ENCODE measurements around the gene FGF11. TPM values are rescaled to one million over a fixed set of nuclear protein-coding genes. Genes with fewer than 3 reads are reported as not detected.

Gene FGF11
- total RNA-seq, 1 experiment from 2014 or later = 0.67 TPM

DNA sequence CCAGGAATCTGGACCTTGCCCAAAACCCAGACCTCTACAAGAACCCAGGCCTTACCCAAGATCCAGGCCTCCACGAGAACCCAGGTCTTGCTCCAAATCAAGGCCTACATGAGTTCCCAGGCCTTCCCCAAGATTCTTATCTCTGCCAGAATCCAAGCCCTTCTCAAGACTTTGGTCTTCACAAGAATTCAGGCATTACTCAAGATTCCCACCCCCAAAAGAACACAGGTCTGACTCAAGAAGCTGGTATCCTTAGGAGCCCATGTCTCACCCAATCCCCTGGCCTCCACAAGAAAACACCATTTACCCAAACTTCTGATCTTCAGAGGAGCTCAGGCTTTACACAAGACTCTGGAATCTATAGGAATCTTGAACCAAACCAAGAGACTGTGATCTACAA, 8.1 kb upstream of the FGF11 start:
- H3K4me2 ChIP-seq (ENCODE audit: low read depth, low read length, poor library complexity, severe bottlenecking) = no peak overlapping the region
- no peak overlapping the region for H2AFZ ChIP-seq (ENCODE audit: low read length)
- no peak for DNase-seq
- H3K36me3 ChIP-seq (ENCODE audit: insufficient read depth, low read length) = no peaks in the 10 kb centered on the region
- no peaks in the 10 kb centered on the region for H3K9me2 ChIP-seq (replicated peaks; ENCODE audit: insufficient read depth, low read length)
- no peaks in the 10 kb centered on the region for H3K9me3 ChIP-seq (ENCODE audit: low read length)
- H3K79me2 ChIP-seq (ENCODE audit: low read length) = 0 out of 2 replicates have a peak, but pooled peaks cover 2% of the 10 kb centered on the region
- H3K4me1 ChIP-seq (ENCODE audit: low read length) = peaks cover 3% of the 10 kb centered on the region
- H3K9ac ChIP-seq (ENCODE audit: low read length) = no peak overlapping the region
- H3K27ac ChIP-seq (ENCODE audit: low read length) = no peak overlapping the region
- H3K4me3 ChIP-seq (ENCODE audit: low read length) = no peak overlapping the region
- no peaks in the 10 kb centered on the region for H4K20me1 ChIP-seq (ENCODE audit: insufficient read depth, low read depth, low read length)
- no peaks in the 10 kb centered on the region for H3K27me3 ChIP-seq (ENCODE audit: low read length)

DNA sequence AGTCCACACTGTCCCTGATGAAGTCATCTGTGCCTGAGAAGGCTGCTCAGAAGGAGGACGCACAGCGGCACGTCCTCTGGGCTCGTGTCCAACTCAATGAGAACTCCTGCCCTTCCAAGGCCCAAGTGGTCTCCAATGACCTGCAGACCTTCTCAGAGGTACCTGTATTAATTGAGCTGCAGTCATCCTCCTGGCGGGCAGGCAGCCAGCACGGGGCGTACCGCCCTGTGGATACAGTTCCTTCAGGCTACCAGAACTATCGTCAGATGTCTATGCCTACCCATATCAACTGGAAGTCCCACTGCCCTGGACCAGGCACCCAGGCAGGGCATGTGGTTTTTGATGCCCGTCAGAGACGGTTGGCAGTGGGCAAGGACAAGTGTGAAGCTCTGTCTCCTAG, 7.0 kb upstream of the FGF11 start:
- Histone ChIP-seq H3K36me3 (ENCODE audit: insufficient read depth, low read length) (no peaks in the 10 kb centered on the region), H3K4me2 (ENCODE audit: low read depth, low read length, poor library complexity, severe bottlenecking) (no peak overlapping the region), H3K9me2 (replicated peaks; ENCODE audit: insufficient read depth, low read length) (no peaks in the 10 kb centered on the region), H3K27ac (ENCODE audit: low read length) (no peak overlapping the region), H3K27me3 (ENCODE audit: low read length) (no peaks in the 10 kb centered on the region), H2AFZ (ENCODE audit: low read length) (no peak overlapping the region), H3K9ac (ENCODE audit: low read length) (no peak overlapping the region), H3K9me3 (ENCODE audit: low read length) (no peaks in the 10 kb centered on the region), H3K79me2 (ENCODE audit: low read length) (0 out of 2 replicates have a peak, but pooled peaks cover 4% of the 10 kb centered on the region), H3K4me1 (ENCODE audit: low read length) (peaks cover 12% of the 10 kb centered on the region), H4K20me1 (ENCODE audit: insufficient read depth, low read depth, low read length) (0 out of 2 replicates have a peak, but pooled peaks cover under 1% of the 10 kb centered on the region), H3K4me3 (ENCODE audit: low read length) (no peak overlapping the region)
- no peak for DNase-seq

DNA sequence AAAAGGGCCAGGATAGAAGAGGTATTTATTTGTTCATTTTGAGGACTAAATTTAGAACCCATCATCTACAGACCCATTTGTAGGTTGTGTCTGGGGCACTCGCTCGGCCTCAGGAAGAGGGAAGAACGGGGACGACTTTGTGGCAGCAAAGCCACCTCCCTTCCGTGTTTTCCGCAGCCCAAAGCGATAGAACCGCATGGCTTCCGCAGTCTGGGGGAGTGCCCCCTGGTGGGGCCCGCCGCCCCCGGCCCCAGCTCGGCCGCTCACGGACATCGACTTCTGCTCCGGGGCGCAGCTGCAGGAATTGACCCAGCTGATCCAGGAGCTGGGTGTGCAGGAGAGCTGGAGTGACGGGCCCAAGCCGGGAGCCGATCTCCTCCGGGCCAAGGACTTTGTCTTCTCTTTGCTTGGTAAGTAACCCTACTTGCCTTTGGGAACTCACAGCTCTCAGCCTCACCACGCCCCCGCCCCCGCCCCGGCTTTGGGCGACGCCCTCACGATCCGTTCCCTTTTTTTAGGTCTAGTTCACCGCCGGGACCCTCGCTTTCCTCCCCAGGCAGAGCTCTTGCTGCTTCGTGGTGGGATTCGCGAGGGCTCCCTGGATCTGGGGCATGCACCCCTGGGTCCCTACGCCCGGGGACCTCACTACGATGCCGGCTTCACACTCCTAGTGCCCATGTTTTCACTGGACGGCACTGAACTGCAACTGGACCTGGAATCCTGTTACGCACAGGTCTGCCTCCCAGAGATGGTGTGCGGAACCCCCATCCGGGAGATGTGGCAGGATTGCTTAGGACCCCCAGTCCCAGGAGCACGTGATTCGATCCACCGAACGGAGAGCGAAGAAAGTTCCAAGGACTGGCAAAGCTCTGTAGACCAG, 3.4 kb upstream of the FGF11 start:
- Histone ChIP-seq H3K79me2 (ENCODE audit: low read length) (0 out of 2 replicates have a peak, but pooled peaks cover 4% of the 10 kb centered on the region), H3K9me3 (ENCODE audit: low read length) (no peaks in the 10 kb centered on the region), H4K20me1 (ENCODE audit: insufficient read depth, low read depth, low read length) (peaks cover 9% of the 10 kb centered on the region; the same call in 1 of the 2 replicates), H3K4me2 (ENCODE audit: low read depth, low read length, poor library complexity, severe bottlenecking) (peak overlapping the region; percentile 86), H3K9ac (ENCODE audit: low read length) (peak overlapping the region; percentile 73), H2AFZ (ENCODE audit: low read length) (peak overlapping the region; percentile 47; the same call in 1 of the 2 replicates), H3K9me2 (replicated peaks; ENCODE audit: insufficient read depth, low read length) (no peaks in the 10 kb centered on the region), H3K36me3 (ENCODE audit: insufficient read depth, low read length) (no peaks in the 10 kb centered on the region), H3K27me3 (ENCODE audit: low read length) (no peaks in the 10 kb centered on the region), H3K4me3 (ENCODE audit: low read length) (peak overlapping the region; percentile 75), H3K4me1 (ENCODE audit: low read length) (peaks cover 25% of the 10 kb centered on the region), H3K27ac (ENCODE audit: low read length) (no peak overlapping the region)
- peak; percentile 84 for DNase-seq

DNA sequence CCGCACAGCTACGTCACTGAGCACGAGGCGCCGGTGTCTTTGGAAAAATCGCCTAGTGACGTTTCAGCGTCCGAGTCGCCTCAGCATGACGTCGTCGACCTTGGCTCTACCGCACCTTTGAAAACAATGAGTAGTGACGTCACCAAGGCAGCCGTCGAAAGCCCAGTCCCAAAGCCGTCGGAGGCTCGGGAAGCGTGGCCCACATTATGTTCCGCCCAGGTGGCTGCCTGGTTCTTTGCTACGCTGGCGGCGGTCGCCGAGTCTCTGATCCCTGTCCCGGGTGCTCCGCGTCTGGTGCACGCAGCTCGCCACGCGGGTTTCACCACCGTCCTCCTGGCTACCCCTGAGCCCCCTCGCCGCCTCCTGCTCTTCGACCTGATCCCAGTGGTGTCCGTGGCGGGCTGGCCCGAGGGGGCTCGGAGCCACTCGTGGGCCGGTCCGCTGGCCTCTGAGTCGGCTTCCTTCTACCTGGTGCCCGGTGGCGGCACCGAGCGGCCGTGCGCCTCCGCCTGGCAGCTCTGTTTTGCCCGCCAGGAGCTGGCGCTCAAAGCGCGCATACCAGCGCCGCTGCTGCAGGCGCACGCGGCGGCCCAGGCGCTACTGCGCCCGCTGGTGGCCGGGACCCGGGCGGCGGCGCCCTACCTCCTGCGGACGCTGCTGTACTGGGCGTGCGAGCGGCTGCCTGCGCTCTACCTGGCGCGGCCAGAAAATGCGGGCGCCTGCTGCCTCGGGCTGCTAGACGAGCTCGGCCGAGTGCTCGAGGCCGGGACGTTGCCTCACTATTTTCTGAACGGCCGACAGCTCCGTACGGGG, 2.5 kb upstream of the FGF11 start:
- DNase-seq = peak; percentile 93
- no peak overlapping the region for H3K27ac ChIP-seq (ENCODE audit: low read length)
- peak overlapping the region; percentile 75 for H3K4me3 ChIP-seq (ENCODE audit: low read length)
- peaks cover 9% of the 10 kb centered on the region; the same call in 1 of the 2 replicates for H4K20me1 ChIP-seq (ENCODE audit: insufficient read depth, low read depth, low read length)
- H3K9me3 ChIP-seq (ENCODE audit: low read length) = no peaks in the 10 kb centered on the region
- no peaks in the 10 kb centered on the region for H3K36me3 ChIP-seq (ENCODE audit: insufficient read depth, low read length)
- peak overlapping the region; percentile 86 for H3K4me2 ChIP-seq (ENCODE audit: low read depth, low read length, poor library complexity, severe bottlenecking)
- H2AFZ ChIP-seq (ENCODE audit: low read length) = no peak overlapping the region
- 0 out of 2 replicates have a peak, but pooled peaks cover 4% of the 10 kb centered on the region for H3K79me2 ChIP-seq (ENCODE audit: low read length)
- H3K9me2 ChIP-seq (replicated peaks; ENCODE audit: insufficient read depth, low read length) = no peaks in the 10 kb centered on the region
- H3K27me3 ChIP-seq (ENCODE audit: low read length) = no peaks in the 10 kb centered on the region
- H3K9ac ChIP-seq (ENCODE audit: low read length) = peak overlapping the region; percentile 73
- peaks cover 27% of the 10 kb centered on the region for H3K4me1 ChIP-seq (ENCODE audit: low read length)

DNA sequence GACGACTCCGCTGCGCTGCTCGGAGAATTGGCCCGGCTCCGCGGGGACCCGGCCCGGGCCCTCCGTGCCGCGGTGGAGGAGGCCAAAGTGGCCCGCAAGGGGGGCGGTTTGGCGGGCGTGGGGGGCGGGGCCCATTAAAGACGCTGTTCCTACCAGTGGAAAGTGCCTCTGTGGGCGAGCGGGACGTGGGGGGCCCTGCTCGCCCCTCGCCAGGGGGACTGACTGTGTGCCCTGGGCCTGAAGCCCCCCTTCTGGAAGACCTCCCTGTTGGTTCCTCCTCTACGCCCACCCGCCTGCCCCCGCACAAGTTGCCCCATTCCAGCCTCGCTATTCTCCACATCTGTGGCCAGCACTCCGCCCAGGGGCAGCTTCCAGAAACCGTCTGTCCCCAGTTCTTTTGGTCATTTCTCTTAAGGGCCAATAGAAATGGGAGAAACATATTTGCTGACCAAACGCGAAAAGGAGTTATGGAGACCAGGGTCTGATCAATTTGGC, 1.9 kb upstream of the FGF11 start:
- 0 out of 2 replicates have a peak, but pooled peaks cover 4% of the 10 kb centered on the region for H3K79me2 ChIP-seq (ENCODE audit: low read length)
- no peak overlapping the region for H2AFZ ChIP-seq (ENCODE audit: low read length)
- H3K27me3 ChIP-seq (ENCODE audit: low read length) = no peaks in the 10 kb centered on the region
- H3K9me3 ChIP-seq (ENCODE audit: low read length) = no peaks in the 10 kb centered on the region
- peak overlapping the region; percentile 41 for H3K4me2 ChIP-seq (ENCODE audit: low read depth, low read length, poor library complexity, severe bottlenecking)
- no peak overlapping the region for H3K27ac ChIP-seq (ENCODE audit: low read length)
- no peak overlapping the region for H3K4me3 ChIP-seq (ENCODE audit: low read length)
- H4K20me1 ChIP-seq (ENCODE audit: insufficient read depth, low read depth, low read length) = peaks cover 9% of the 10 kb centered on the region; the same call in 1 of the 2 replicates
- H3K36me3 ChIP-seq (ENCODE audit: insufficient read depth, low read length) = no peaks in the 10 kb centered on the region
- H3K9me2 ChIP-seq (replicated peaks; ENCODE audit: insufficient read depth, low read length) = no peaks in the 10 kb centered on the region
- DNase-seq = no peak
- H3K4me1 ChIP-seq (ENCODE audit: low read length) = peaks cover 27% of the 10 kb centered on the region
- no peak overlapping the region for H3K9ac ChIP-seq (ENCODE audit: low read length)

DNA sequence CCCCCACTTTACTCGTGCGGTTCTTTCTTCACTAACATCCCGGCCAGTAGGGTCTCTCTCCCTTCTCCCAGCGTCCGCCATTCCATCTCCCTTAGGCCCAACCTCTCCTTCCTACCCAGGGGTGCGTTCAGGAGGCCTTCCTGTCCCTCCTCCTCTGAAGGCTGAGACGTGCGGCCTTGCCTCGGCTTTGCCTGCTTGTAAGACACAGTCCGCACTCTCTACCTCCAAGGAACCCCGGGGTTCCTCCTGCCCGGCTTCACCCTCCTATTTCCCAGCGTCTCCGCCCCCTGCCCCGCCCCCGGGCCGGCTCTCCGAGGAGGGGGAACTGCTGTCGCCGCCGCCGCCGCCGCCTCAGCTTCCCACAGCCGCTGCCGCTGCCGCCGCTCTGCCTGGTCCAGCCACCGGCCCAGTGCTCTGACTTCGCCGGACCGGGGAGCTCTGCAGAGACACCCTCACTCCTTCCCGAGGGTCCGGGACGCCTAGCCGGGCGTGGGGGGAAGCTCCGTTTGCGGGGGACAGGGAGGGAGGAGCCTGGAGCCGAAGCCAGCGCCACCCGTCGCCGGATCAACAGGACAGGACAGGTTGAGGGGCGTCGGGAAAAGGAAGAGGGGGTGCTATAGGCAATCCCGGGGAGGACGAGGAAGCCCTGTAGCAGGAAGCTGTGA, 1.2 kb upstream of the FGF11 start:
- H3K9me3 ChIP-seq (ENCODE audit: low read length) = no peaks in the 10 kb centered on the region
- no peak overlapping the region for H3K4me2 ChIP-seq (ENCODE audit: low read depth, low read length, poor library complexity, severe bottlenecking)
- peaks cover 27% of the 10 kb centered on the region for H3K4me1 ChIP-seq (ENCODE audit: low read length)
- H3K4me3 ChIP-seq (ENCODE audit: low read length) = no peak overlapping the region
- DNase-seq = no peak
- peaks cover 9% of the 10 kb centered on the region; the same call in 1 of the 2 replicates for H4K20me1 ChIP-seq (ENCODE audit: insufficient read depth, low read depth, low read length)
- no peak overlapping the region for H3K9ac ChIP-seq (ENCODE audit: low read length)
- H3K27ac ChIP-seq (ENCODE audit: low read length) = no peak overlapping the region
- H3K27me3 ChIP-seq (ENCODE audit: low read length) = no peaks in the 10 kb centered on the region
- no peaks in the 10 kb centered on the region for H3K36me3 ChIP-seq (ENCODE audit: insufficient read depth, low read length)
- 0 out of 2 replicates have a peak, but pooled peaks cover 4% of the 10 kb centered on the region for H3K79me2 ChIP-seq (ENCODE audit: low read length)
- no peak overlapping the region for H2AFZ ChIP-seq (ENCODE audit: low read length)
- H3K9me2 ChIP-seq (replicated peaks; ENCODE audit: insufficient read depth, low read length) = no peaks in the 10 kb centered on the region

DNA sequence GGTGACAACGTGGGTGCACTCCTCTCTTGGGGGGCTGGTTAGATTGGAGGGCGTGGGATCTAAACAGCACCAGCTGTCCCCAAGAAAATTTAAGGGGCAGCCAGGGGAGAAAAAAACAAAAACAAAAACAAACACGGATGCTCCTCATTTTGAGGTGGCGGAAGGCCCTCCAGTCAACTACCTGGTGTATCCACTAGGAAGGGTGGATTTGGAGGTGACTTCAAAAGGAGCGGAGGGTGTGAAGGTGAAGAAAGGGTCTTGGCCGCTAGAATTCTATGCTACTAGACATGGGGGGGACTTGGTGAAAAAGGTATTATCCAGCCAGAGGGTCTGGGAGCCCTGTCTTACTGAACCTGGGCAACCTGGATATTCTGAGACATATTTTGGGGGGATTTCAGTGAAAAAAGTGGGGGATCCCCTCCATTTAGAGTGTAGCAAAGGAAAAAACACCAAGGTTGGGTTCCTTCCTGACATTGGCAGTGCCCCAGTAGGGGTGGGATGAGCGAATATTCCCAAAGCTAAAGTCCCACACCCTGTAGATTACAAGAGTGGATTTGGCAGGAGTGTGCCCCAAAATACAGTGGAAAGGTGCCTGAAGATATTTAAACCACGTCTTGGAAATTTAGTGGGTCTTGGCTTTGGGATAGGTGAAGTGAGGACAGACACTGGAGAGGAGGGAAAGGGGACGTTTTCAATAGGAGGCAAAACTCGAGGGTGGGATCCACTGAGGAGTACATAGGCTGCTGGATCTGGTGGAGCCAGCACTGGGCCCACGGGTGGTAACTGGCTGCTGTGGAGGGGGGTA, 454 bp upstream of the FGF11 start:
- Histone ChIP-seq H3K27me3 (ENCODE audit: low read length) (no peaks in the 10 kb centered on the region), H3K4me3 (ENCODE audit: low read length) (no peak overlapping the region)

More for the DNA sequence above, 454 bp upstream of the FGF11 start:
- DNase-seq = no peak
- Histone ChIP-seq H2AFZ (ENCODE audit: low read length) (no peak overlapping the region), H3K27ac (ENCODE audit: low read length) (no peak overlapping the region), H3K79me2 (ENCODE audit: low read length) (0 out of 2 replicates have a peak, but pooled peaks cover 4% of the 10 kb centered on the region), H3K4me1 (ENCODE audit: low read length) (peaks cover 27% of the 10 kb centered on the region), H4K20me1 (ENCODE audit: insufficient read depth, low read depth, low read length) (peaks cover 9% of the 10 kb centered on the region; the same call in 1 of the 2 replicates), H3K36me3 (ENCODE audit: insufficient read depth, low read length) (no peaks in the 10 kb centered on the region), H3K9ac (ENCODE audit: low read length) (no peak overlapping the region), H3K9me3 (ENCODE audit: low read length) (no peaks in the 10 kb centered on the region), H3K4me2 (ENCODE audit: low read depth, low read length, poor library complexity, severe bottlenecking) (no peak overlapping the region), H3K9me2 (replicated peaks; ENCODE audit: insufficient read depth, low read length) (no peaks in the 10 kb centered on the region)

All from Karpas-422 (cell line).